AG08396 (cell line): Measurements from ENCODE around the gene GHRH.

ENCODE experiments used
- DNase-seq: peaks from one replicate; pipeline ENCODE4 v3.0.0; 2012; ENCODE audit warnings: low spot score, mixed read lengths

GHRH gene

GRCh38 chr20:37236462-37236861, 25.2 kb downstream of the GHRH start:
- DNase-seq: no peak

DNA sequence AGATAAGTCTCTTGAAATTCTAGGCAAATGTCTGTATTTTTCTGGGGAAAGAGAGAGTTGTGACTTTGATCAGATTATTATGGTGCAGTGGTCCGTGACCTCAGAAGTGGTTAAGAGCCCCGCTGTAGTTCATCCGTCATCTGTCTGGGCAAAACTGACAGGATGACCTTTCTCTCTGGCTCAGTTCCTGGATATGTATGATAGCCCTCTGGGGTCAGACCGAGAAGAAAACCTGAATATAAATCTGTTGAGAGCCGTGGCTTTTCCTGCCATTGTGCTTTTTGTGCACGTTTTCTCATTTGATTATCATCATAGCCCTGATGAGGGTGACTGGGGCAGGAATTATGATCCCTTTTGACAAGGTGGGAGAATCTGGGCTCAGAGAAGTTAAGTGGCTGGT, 26.5 kb downstream of the GHRH start:
- DNase-seq: no peak

DNA sequence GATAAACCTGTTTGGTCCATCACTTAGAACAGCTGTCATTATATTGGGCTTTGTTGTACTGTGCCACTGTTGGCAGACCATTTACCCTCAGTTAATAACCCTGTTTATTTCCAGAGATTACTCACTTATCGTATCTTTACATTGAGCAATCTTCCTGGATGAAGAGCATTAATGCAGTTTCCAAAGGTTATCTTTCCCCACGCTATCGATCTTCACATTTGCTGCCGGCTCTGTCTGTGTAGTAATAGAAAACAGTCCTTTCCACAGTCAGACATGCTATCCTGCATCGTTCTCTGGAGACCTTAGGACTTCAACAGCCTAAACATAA, 27.4 kb downstream of the GHRH start:
- DNase-seq: no peak

- DNase-seq: no peak
These were observed 27.9 kb downstream of the GHRH start for GRCh38 chr20:37233548-37234253.

- no peak for DNase-seq
These were observed 29.5 kb downstream of the GHRH start for GRCh38 chr20:37231947-37232630.

GRCh38 chr20:37230200-37230599, 31.4 kb downstream of the GHRH start:
- no peak for DNase-seq

- no peak for DNase-seq
These were observed 32.3 kb downstream of the GHRH start for GRCh38 chr20:37229357-37229756.

DNA sequence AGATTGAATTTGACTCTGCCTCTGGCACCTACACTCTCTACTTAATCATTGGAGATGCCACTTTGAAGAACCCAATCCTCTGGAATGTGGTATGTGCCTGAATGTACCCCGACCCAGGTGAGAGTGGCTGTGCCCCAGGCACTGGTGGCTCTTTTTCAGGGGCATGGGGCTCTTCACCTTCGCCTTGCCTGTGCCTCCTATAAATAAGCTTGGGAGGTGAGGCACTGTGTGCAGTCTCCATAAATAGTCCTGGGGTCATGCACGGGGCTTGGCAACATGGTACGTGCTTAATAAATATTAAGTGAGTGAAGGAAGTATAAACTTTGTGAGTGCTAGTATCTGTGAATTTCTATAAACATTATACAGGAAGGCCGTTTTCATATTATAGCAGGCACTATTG, 33.0 kb downstream of the GHRH start:
- no peak for DNase-seq

- no peak for DNase-seq
These were observed 33.5 kb downstream of the GHRH start for GRCh38 chr20:37228082-37228481.

DNA sequence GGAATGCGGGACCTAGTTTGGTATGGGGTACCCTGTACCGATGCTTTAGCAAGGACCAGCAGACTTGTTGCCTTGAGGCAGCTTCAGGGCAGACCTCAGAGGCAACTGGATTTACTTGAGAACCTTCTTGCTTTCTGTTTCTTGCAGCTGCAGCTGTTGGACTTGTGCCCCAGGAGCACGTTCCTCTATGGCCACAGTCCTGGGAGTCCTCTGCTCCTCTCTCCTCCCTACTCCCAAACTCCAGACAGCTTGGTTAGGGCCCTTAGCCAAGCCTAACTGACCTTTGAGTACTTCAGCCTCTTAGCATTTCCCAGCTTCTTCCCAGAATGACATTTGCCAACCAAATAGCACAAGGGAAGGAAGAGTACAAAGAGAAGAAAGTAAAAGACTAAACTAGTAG, 34.7 kb downstream of the GHRH start:
- DNase-seq: peak; percentile 55

GRCh38 chr20:37225146-37225545, 36.5 kb downstream of the GHRH start:
- DNase-seq: no peak

DNA sequence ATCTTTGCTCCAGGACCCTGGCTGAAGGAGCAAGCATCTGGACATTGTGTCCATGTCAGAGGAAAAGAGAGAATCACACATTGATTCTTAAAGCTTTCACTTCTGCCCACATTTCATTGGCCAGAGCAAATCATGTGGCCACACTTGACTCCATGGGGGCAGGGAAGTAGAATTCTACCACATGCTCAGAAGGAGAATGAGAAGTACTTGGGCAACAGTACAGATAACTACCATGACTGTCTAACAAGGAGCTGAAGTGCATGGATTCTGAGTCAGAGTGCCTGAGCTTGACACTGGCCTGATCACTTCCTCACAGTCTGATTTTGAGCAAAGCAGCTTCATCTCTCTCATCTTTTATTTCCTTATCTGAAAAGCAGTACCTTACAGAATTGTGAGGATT, 38.6 kb downstream of the GHRH start:
- peak; percentile 83 for DNase-seq

DNA sequence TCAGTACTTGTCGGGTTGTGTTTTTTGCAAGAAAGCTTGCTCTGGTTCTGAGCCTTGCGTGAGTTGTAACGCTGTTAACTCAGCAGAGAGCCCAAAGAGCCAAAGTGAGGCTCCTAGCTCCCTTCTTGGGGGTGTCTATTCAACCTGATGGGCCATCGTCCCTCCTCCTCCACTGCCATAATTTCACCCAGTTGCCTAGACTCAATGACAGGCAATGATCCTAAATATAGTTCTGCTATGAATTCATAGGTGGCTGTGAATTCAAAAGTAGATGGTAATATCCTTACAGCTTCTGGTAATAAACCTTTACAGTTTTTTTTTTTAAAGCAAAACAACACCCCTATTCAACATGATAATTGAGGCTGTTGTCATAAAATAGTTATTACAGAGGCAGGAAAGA, 39.5 kb downstream of the GHRH start:
- no peak for DNase-seq

DNA sequence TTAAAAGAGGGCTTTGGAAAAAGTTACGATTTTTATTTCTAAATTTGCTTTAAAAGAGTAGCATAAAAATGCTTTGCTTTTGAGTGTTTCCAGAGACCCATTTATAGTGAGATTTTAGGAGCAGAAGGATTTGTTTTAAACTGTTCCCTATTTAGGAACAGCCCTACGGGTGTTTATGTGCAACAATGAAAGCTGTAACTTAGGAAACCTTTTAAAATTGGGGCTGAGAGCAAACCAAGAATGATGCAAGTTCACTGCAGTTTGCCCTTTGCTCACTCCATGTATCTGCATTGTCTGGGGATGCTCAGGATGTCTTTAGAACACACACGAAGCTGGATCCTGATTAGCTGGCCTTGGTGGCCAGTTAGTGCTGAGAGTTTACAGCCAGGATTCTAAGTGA, 40.9 kb downstream of the GHRH start:
- no peak for DNase-seq

GRCh38 chr20:37219751-37220668, 41.6 kb downstream of the GHRH start:
- DNase-seq: no peak

DNA sequence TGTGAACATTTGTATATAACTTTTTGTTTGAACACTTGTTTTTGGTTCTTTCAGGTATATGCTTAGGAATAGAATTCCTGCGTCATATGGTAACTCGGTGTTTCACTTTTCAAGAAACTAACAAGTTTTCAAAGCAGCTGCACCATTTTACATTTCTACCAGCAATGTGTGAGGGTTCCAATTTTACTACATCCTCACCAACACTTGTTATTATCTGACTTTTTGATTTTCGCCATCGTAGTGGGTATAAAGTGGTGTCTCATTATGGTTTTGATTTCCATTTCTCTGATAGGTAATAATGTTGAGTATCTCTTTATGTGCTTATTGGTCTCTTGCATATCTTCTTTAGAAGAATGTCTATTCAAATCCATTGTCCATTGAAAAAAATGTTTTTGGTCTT, 42.6 kb downstream of the GHRH start:
- no peak for DNase-seq

- no peak for DNase-seq
These were observed 43.2 kb downstream of the GHRH start for GRCh38 chr20:37218441-37218840.

GRCh38 chr20:37209661-37210314, 51.8 kb downstream of the GHRH start:
- DNase-seq: no peak

- no peak for DNase-seq
These were observed 52.4 kb downstream of the GHRH start for GRCh38 chr20:37209193-37209592.

DNA sequence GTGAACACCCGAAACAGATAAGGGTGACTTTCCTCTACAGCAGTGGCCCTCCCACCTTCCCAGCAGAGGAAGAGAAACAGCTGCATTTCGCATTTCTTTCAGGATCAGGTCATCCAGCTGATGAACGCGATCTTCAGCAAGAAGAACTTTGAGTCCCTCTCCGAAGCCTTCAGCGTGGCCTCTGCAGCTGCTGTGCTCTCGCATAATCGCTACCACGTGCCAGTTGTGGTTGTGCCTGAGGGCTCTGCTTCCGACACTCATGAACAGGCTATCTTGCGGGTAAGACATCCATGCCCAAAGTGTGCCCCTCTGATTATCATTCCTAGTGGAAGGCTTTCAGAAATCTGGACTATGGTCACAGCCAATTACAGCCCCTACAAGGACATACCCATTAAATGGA, 54.4 kb downstream of the GHRH start:
- DNase-seq: no peak

- no peak for DNase-seq
These were observed 55.8 kb downstream of the GHRH start for GRCh38 chr20:37205794-37206193.

- no peak for DNase-seq
These were observed 56.5 kb downstream of the GHRH start for GRCh38 chr20:37205130-37205529.

DNA sequence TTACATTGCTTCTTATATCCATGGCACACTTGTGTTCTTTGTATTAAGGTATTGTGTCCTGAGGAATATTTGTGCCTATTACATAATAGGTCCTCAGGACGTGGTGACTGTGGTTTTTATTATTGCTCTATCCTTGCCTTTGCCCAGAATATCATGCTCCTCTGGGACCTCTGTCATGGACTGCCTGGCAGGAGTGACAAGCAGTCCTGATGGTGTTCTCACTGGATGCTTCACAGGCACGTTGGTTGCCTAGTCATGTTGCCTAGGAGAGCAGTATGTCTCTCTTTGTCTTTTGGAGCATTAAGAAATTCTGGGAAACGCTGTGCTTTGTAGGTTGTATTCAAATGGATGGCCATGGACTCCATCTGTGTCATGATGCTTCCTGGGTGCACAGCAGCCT, 57.6 kb downstream of the GHRH start:
- no peak for DNase-seq
